ENCODE measurements around the gene NIPSNAP3A. TPM values are rescaled to one million over a fixed set of nuclear protein-coding genes. Genes with fewer than 3 reads are reported as not detected.

The NIPSNAP3A gene
- total and polyA plus RNA-seq, 8 donors, result 4.5 to 59.3 (median 25.1) TPM

- no peaks in the 10 kb centered on the region for H3K4me1 ChIP-seq
- WGBS, 5 donors, result 69 to 87% (median 83%) methylated on average over 3 to 5 of the region's 5 CpGs
- TF ChIP-seq CTCF (IDR thresholded peaks at IDR 0.05) (no peak), POLR2A (IDR thresholded peaks at IDR 0.05) (no peak), POLR2AphosphoS5 (IDR thresholded peaks at IDR 0.05) (no peak), EP300 (IDR thresholded peaks at IDR 0.05) (no peak)
- no peak for DNase-seq
- intact Hi-C loops (cut with DNase I; ENCODE audit: low total_unique reads), result no loop called here
- no peak overlapping the region for H3K4me3 ChIP-seq
- H3K27me3 ChIP-seq, result no peaks in the 10 kb centered on the region
- no peak overlapping the region for H3K27ac ChIP-seq
- H3K9me3 ChIP-seq, result no peaks in the 10 kb centered on the region
- no peaks in the 10 kb centered on the region for H3K36me3 ChIP-seq
These were observed 22.5 kb upstream of the NIPSNAP3A start for GRCh38 chr9:104725014-104725413.

- H3K36me3 ChIP-seq, result no peaks in the 10 kb centered on the region
- no peaks in the 10 kb centered on the region for H3K27me3 ChIP-seq
- no peaks in the 10 kb centered on the region for H3K4me1 ChIP-seq
- TF ChIP-seq CTCF (IDR thresholded peaks at IDR 0.05), result no peak
- TF ChIP-seq POLR2A (IDR thresholded peaks at IDR 0.05), result no peak
- TF ChIP-seq EP300 (IDR thresholded peaks at IDR 0.05), result no peak
- TF ChIP-seq POLR2AphosphoS5 (IDR thresholded peaks at IDR 0.05), result no peak
- intact Hi-C loops (cut with DNase I; ENCODE audit: low total_unique reads), result no loop called here
- no peaks in the 10 kb centered on the region for H3K9me3 ChIP-seq
- no peak overlapping the region for H3K27ac ChIP-seq
- no peak overlapping the region for H3K4me3 ChIP-seq
- no peak for DNase-seq
- 59 to 77% (median 62%) methylated on average over 3 of the region's 3 CpGs for WGBS, 5 donors
These were observed 9.0 kb upstream of the NIPSNAP3A start for GRCh38 chr9:104738452-104738851.

- no peak for TF ChIP-seq POLR2A (IDR thresholded peaks at IDR 0.05)
- no peak for TF ChIP-seq CTCF (IDR thresholded peaks at IDR 0.05)
- TF ChIP-seq EP300 (IDR thresholded peaks at IDR 0.05), result no peak
- TF ChIP-seq POLR2AphosphoS5 (IDR thresholded peaks at IDR 0.05), result no peak
- 25 to 36% (median 30%) methylated on average over 1 of the region's 1 CpG for WGBS, 5 donors
- no peak overlapping the region for H3K4me3 ChIP-seq
- H3K27me3 ChIP-seq, result no peaks in the 10 kb centered on the region
- no peaks in the 10 kb centered on the region for H3K4me1 ChIP-seq
- H3K36me3 ChIP-seq, result no peaks in the 10 kb centered on the region
- no peaks in the 10 kb centered on the region for H3K9me3 ChIP-seq
- H3K27ac ChIP-seq, result peak overlapping the region in 1 of 5 donors; percentile 7
- DNase-seq, result no peak
- intact Hi-C loops (cut with DNase I; ENCODE audit: low total_unique reads), result no loop called here
These were observed 6.9 kb upstream of the NIPSNAP3A start for GRCh38 chr9:104740621-104741020.

- no peak overlapping the region for H3K27ac ChIP-seq
- 27 to 34% (median 30%) methylated on average over 7 of the region's 7 CpGs for WGBS, 5 donors
- H3K36me3 ChIP-seq, result no peaks in the 10 kb centered on the region
- intact Hi-C loops (cut with DNase I; ENCODE audit: low total_unique reads), result no loop called here
- no peak for TF ChIP-seq POLR2A (IDR thresholded peaks at IDR 0.05)
- TF ChIP-seq POLR2AphosphoS5 (IDR thresholded peaks at IDR 0.05), result no peak
- no peak for TF ChIP-seq EP300 (IDR thresholded peaks at IDR 0.05)
- peak in 5 of 7 experiments; percentile 37 to 69 (median 51) for TF ChIP-seq CTCF (IDR thresholded peaks at IDR 0.05)
- peaks cover 0 to 9% (median 4%) of the 10 kb centered on the region in 4 donors for H3K4me1 ChIP-seq
- no peaks in the 10 kb centered on the region for H3K27me3 ChIP-seq
- no peak overlapping the region for H3K4me3 ChIP-seq
- DNase-seq, result peak in 1 of 2 donors; percentile 89
- no peaks in the 10 kb centered on the region for H3K9me3 ChIP-seq
These were observed 4.0 kb upstream of the NIPSNAP3A start for GRCh38 chr9:104743376-104743985.

All from stomach (tissue), 9 donors.